SK-N-SH treated with all-trans-retinoic acid at 6 μM for 48 hours (cell line): ENCODE data around the gene LRRC40.

Source experiments
- ATAC-seq: fragments of 200-7000 bp; cut with Tn5 transposase; 3 replicates; pipeline ENCODE4 v1.9.1; 2020; ENCODE audit warnings: mild to moderate bottlenecking, moderate library complexity
- ARNTL ChIP-seq: fragments of 450-650 bp; formaldehyde crosslinking; IDR thresholded peaks from 2 replicates; pipeline ENCODE4 v1.5.0; 2020; ENCODE audit warnings: low read depth, mild to moderate bottlenecking, moderate library complexity, borderline replicate concordance
- BACH2 ChIP-seq: fragments of 250-450 bp; sonication (Bioruptor Pico); IDR thresholded peaks from 2 replicates; pipeline ENCODE4 v1.9.0; 2021; ENCODE audit warnings: mild to moderate bottlenecking, borderline replicate concordance
- CREB5 ChIP-seq: fragments of 250-450 bp; sonication (Bioruptor Pico); IDR thresholded peaks from 2 replicates; pipeline ENCODE4 v1.5.1; 2020; ENCODE audit warnings: low read depth, mild to moderate bottlenecking, moderate library complexity
- CSDC2 ChIP-seq: fragments of 250-450 bp; sonication (Bioruptor Pico); IDR thresholded peaks from 2 replicates; pipeline ENCODE4 v1.5.0; 2020; ENCODE audit warnings: mild to moderate bottlenecking, moderate library complexity
- CSRNP3 ChIP-seq: fragments of 250-450 bp; sonication (Bioruptor Pico); IDR thresholded peaks from 2 replicates; pipeline ENCODE4 v1.5.1; 2021; ENCODE audit warnings: mild to moderate bottlenecking, moderate library complexity
- ESRRG ChIP-seq: fragments of 250-450 bp; sonication (Bioruptor Pico); IDR thresholded peaks from 2 replicates; pipeline ENCODE4 v1.6.1; 2021; ENCODE audit warnings: mild to moderate bottlenecking
- GLIS3 ChIP-seq: fragments of 250-450 bp; sonication (Bioruptor Pico); IDR thresholded peaks from 2 replicates; pipeline ENCODE4 v1.5.0; 2020; ENCODE audit warnings: mild to moderate bottlenecking, moderate library complexity
- ISL1 ChIP-seq: fragments of 250-450 bp; sonication (Bioruptor Pico); IDR thresholded peaks from 2 replicates; pipeline ENCODE4 v2.1.2; 2022; ENCODE audit warnings: mild to moderate bottlenecking, moderate library complexity
- OSR1 ChIP-seq: fragments of 250-450 bp; sonication (Bioruptor Pico); IDR thresholded peaks from 2 replicates; pipeline ENCODE4 v1.8.0; 2022; ENCODE audit warnings: moderate library complexity, mild to moderate bottlenecking, inconsistent platforms
- PATZ1 ChIP-seq: fragments of 250-450 bp; sonication (Bioruptor Pico); IDR thresholded peaks from 2 replicates; pipeline ENCODE4 v1.8.0; 2020; ENCODE audit warnings: mild to moderate bottlenecking, moderate library complexity, borderline replicate concordance
- PPARA ChIP-seq: fragments of 250-450 bp; sonication (Bioruptor Pico); IDR thresholded peaks from 2 replicates; pipeline ENCODE4 v1.5.0; 2020; ENCODE audit warnings: mild to moderate bottlenecking, borderline replicate concordance
- RARB ChIP-seq: fragments of 250-450 bp; sonication (Bioruptor Pico); IDR thresholded peaks from 2 replicates; pipeline ENCODE4 v1.8.0; 2021; ENCODE audit warnings: mild to moderate bottlenecking, moderate library complexity
- SNAI2 ChIP-seq: fragments of 250-450 bp; sonication (Bioruptor Pico); IDR thresholded peaks from 2 replicates; pipeline ENCODE4 v1.5.0; 2020; ENCODE audit warnings: mild to moderate bottlenecking, moderate library complexity
- TCF4 ChIP-seq: fragments of 250-450 bp; sonication (Bioruptor Pico); IDR thresholded peaks from 2 replicates; pipeline ENCODE4 v1.8.0; 2021; ENCODE audit warnings: mild to moderate bottlenecking, moderate library complexity, borderline replicate concordance
- TOX ChIP-seq: fragments of 250-450 bp; sonication (Bioruptor Pico); IDR thresholded peaks from 2 replicates; pipeline ENCODE4 v1.8.0; 2021; ENCODE audit warnings: mild to moderate bottlenecking, moderate library complexity, borderline replicate concordance
- ZC3H10 ChIP-seq: fragments of 250-450 bp; sonication (Bioruptor Pico); IDR thresholded peaks from 2 replicates; pipeline ENCODE4 v1.5.1; 2021; ENCODE audit warnings: mild to moderate bottlenecking, moderate library complexity
- ZFP3 ChIP-seq: fragments of 250-450 bp; sonication (Bioruptor Pico); IDR thresholded peaks from 2 replicates; pipeline ENCODE4 v1.5.0; 2020; ENCODE audit warnings: mild to moderate bottlenecking, moderate library complexity
- ZFP30 ChIP-seq: fragments of 450-650 bp; formaldehyde crosslinking; IDR thresholded peaks from 2 replicates; pipeline ENCODE4 v1.5.0; 2022; ENCODE audit warnings: mild to moderate bottlenecking, moderate library complexity
- ZNF565 ChIP-seq: fragments of 450-650 bp; formaldehyde crosslinking; conservative IDR thresholded peaks from 2 replicates; pipeline ENCODE4 v1.5.0; 2020; ENCODE audit warnings: low read depth, mild to moderate bottlenecking, moderate library complexity
- ZNF70 ChIP-seq: fragments of 450-650 bp; formaldehyde crosslinking; IDR thresholded peaks from 2 replicates; pipeline ENCODE4 v1.5.0; 2020; ENCODE audit warnings: mild to moderate bottlenecking, moderate library complexity
- ZNF8 ChIP-seq: fragments of 450-650 bp; formaldehyde crosslinking; IDR thresholded peaks from 2 replicates; pipeline ENCODE4 v1.5.0; 2020; ENCODE audit warnings: mild to moderate bottlenecking, moderate library complexity
- TF ChIP-seq, protein P1 (sequence below): fragments of 250-450 bp; sonication (Bioruptor Pico); IDR thresholded peaks from 2 replicates; pipeline ENCODE4 v1.8.0; 2021; ENCODE audit warnings: low read depth, mild to moderate bottlenecking, moderate library complexity, borderline replicate concordance
- TF ChIP-seq, protein P2 (sequence below): fragments of 250-450 bp; sonication (Bioruptor Pico); IDR thresholded peaks from 2 replicates; pipeline ENCODE4 v1.5.0; 2020; ENCODE audit warnings: mild to moderate bottlenecking, moderate library complexity

The LRRC40 gene

DNA sequence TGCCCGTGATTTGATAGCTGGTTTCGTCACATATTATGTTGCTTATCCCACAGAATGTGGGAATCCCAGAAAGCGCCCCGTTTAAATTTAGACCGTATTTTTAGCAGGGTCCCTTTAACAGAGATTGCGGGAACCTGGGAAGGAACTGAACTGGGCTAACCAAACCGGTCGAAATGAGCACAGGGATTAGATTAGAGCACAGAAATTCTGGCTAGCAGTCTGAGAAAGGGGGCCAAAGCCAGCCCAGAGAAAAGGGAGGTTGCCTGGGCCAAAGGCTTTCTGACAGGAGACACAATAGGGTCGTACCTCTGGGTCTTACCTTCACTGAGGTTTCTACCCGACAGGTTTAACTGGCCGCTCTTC, 327 bp downstream of the LRRC40 start:
- no peak for TF ChIP-seq TOX (CRISPR knock-in tag)
- TF ChIP-seq ARNTL (CRISPR knock-in tag): no peak
- TF ChIP-seq, protein P1, sequence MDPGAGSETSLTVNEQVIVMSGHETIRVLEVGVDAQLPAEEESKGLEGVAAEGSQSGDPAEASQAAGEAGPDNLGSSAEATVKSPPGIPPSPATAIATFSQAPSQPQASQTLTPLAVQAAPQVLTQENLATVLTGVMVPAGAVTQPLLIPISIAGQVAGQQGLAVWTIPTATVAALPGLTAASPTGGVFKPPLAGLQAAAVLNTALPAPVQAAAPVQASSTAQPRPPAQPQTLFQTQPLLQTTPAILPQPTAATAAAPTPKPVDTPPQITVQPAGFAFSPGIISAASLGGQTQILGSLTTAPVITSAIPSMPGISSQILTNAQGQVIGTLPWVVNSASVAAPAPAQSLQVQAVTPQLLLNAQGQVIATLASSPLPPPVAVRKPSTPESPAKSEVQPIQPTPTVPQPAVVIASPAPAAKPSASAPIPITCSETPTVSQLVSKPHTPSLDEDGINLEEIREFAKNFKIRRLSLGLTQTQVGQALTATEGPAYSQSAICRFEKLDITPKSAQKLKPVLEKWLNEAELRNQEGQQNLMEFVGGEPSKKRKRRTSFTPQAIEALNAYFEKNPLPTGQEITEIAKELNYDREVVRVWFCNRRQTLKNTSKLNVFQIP: no peak
- no peak for TF ChIP-seq BACH2 (CRISPR knock-in tag)
- TF ChIP-seq TCF4: no peak
- no peak for TF ChIP-seq ZNF565 (CRISPR knock-in tag)
- no peak for TF ChIP-seq ISL1 (CRISPR knock-in tag)
- no peak for TF ChIP-seq PATZ1 (CRISPR knock-in tag)
- no peak for TF ChIP-seq ESRRG (CRISPR knock-in tag)
- TF ChIP-seq, protein P2, sequence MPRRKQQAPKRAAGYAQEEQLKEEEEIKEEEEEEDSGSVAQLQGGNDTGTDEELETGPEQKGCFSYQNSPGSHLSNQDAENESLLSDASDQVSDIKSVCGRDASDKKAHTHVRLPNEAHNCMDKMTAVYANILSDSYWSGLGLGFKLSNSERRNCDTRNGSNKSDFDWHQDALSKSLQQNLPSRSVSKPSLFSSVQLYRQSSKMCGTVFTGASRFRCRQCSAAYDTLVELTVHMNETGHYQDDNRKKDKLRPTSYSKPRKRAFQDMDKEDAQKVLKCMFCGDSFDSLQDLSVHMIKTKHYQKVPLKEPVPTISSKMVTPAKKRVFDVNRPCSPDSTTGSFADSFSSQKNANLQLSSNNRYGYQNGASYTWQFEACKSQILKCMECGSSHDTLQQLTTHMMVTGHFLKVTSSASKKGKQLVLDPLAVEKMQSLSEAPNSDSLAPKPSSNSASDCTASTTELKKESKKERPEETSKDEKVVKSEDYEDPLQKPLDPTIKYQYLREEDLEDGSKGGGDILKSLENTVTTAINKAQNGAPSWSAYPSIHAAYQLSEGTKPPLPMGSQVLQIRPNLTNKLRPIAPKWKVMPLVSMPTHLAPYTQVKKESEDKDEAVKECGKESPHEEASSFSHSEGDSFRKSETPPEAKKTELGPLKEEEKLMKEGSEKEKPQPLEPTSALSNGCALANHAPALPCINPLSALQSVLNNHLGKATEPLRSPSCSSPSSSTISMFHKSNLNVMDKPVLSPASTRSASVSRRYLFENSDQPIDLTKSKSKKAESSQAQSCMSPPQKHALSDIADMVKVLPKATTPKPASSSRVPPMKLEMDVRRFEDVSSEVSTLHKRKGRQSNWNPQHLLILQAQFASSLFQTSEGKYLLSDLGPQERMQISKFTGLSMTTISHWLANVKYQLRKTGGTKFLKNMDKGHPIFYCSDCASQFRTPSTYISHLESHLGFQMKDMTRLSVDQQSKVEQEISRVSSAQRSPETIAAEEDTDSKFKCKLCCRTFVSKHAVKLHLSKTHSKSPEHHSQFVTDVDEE (CRISPR knock-in tag): no peak
- TF ChIP-seq ZC3H10 (CRISPR knock-in tag): no peak
- TF ChIP-seq ZNF70 (CRISPR knock-in tag): no peak
- TF ChIP-seq OSR1: no peak
- TF ChIP-seq CSRNP3: no peak
- TF ChIP-seq ZNF8 (CRISPR knock-in tag): no peak
- no peak for TF ChIP-seq PPARA
- no peak for TF ChIP-seq CREB5 (CRISPR knock-in tag)
- ATAC-seq: peak; percentile 67

DNA sequence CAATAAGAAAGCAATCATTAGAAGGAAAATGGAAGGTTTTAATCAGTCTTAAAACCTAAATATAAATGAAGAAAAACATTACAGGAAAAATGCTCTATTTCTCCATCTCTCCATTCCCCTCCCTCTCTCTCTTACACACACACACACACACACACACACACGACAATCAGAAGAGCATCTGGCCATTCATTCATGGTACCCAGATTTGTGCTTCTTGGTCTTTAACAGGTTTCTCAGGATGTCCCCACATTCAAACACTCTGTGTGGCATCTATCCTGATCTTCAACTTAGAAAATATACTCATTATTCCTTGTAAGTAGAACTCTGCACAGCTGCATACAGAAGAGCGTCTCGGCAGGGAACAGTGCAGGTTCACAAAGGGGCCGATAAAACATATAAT, 779 bp downstream of the LRRC40 start:
- ATAC-seq: peak; percentile 46
- TF ChIP-seq ZFP30 (CRISPR knock-in tag) (no peak), ARNTL (CRISPR knock-in tag) (no peak), ZNF565 (CRISPR knock-in tag) (no peak), CSRNP3 (no peak), TCF4 (no peak), CSDC2 (CRISPR knock-in tag) (no peak), GLIS3 (CRISPR knock-in tag) (no peak), RARB (CRISPR knock-in tag) (no peak), ZC3H10 (CRISPR knock-in tag) (no peak), ZFP3 (CRISPR knock-in tag) (no peak), SNAI2 (CRISPR knock-in tag) (no peak)
